Measurements from ENCODE around the gene GPX4. TPM values are rescaled to one million over a fixed set of nuclear protein-coding genes. Genes with fewer than 3 reads are reported as not detected.

The GPX4 gene
- total RNA-seq, 1 donor from 2014 or later: 245 TPM

GRCh38 chr19:1066251-1066747 lies 37.5 kb upstream of the GPX4 start:
- DNase-seq (ENCODE audit: low spot score): no peak
- Mint-ChIP-seq H3K4me3 (ENCODE audit: unreplicated experiment) (no peak overlapping the region), H3K4me1 (ENCODE audit: low read depth) (peaks cover 3% of the 10 kb centered on the region), H3K9me3 (ENCODE audit: low read depth) (no peaks in the 10 kb centered on the region), H3K36me3 (ENCODE audit: low read depth) (no peaks in the 10 kb centered on the region), H3K27ac (ENCODE audit: unreplicated experiment) (no peak overlapping the region), H3K27me3 (ENCODE audit: low read depth) (peaks cover 15% of the 10 kb centered on the region)
- TF ChIP-seq CTCF (IDR thresholded peaks at IDR 0.05): no peak

GRCh38 chr19:1066748-1067340 lies 37.0 kb upstream of the GPX4 start, which contains the start of gene ARHGAP45:
TSS of gene ARHGAP45 (plus strand) at chr19:1067167. CDS start at chr19:1067406, 239 bp downstream.
- Mint-ChIP-seq H3K9me3 (ENCODE audit: low read depth) (no peaks in the 10 kb centered on the region), H3K4me1 (ENCODE audit: low read depth) (peaks cover 6% of the 10 kb centered on the region), H3K4me3 (ENCODE audit: unreplicated experiment) (peak within 1 kb of the TSS; percentile 45), H3K36me3 (ENCODE audit: low read depth) (no peaks in the 10 kb centered on the region), H3K27me3 (ENCODE audit: low read depth) (peaks cover 18% of the 10 kb centered on the region), H3K27ac (ENCODE audit: unreplicated experiment) (no peak within 1 kb of the TSS)
- TF ChIP-seq CTCF (IDR thresholded peaks at IDR 0.05): no peak
- DNase-seq (ENCODE audit: low spot score): no peak

- peaks cover 20% of the 10 kb centered on the region for H3K27me3 Mint-ChIP-seq (ENCODE audit: low read depth)
- DNase-seq (ENCODE audit: low spot score): no peak
- H3K4me1 Mint-ChIP-seq (ENCODE audit: low read depth): peaks cover 8% of the 10 kb centered on the region
- no peak overlapping the region for H3K27ac Mint-ChIP-seq (ENCODE audit: unreplicated experiment)
- H3K36me3 Mint-ChIP-seq (ENCODE audit: low read depth): no peaks in the 10 kb centered on the region
- H3K4me3 Mint-ChIP-seq (ENCODE audit: unreplicated experiment): no peak overlapping the region
- TF ChIP-seq CTCF (IDR thresholded peaks at IDR 0.05): no peak
- no peaks in the 10 kb centered on the region for H3K9me3 Mint-ChIP-seq (ENCODE audit: low read depth)
Observed at GRCh38 chr19:1067341-1067957, 36.3 kb upstream of the GPX4 start.

GRCh38 chr19:1068009-1069001 lies 35.5 kb upstream of the GPX4 start:
- DNase-seq (ENCODE audit: low spot score): peak; percentile 88
- TF ChIP-seq CTCF (IDR thresholded peaks at IDR 0.05): no peak
- Mint-ChIP-seq H3K4me1 (ENCODE audit: low read depth) (peaks cover 8% of the 10 kb centered on the region), H3K4me3 (ENCODE audit: unreplicated experiment) (no peak overlapping the region), H3K27me3 (ENCODE audit: low read depth) (peaks cover 22% of the 10 kb centered on the region), H3K9me3 (ENCODE audit: low read depth) (no peaks in the 10 kb centered on the region), H3K27ac (ENCODE audit: unreplicated experiment) (no peak overlapping the region), H3K36me3 (ENCODE audit: low read depth) (no peaks in the 10 kb centered on the region)

All from chondrocyte (in vitro differentiated cells).